GOT3 (cell line): ENCODE results near the gene ADAMTS4.
A peak's percentile ranks its signal among the peaks of the same experiment; 100 is the strongest.

Experiments used
- DNase-seq: peaks from one replicate; lab custom pipeline; 2025; ENCODE audit warnings: mixed read lengths; lab: John Stamatoyannopoulos, UW

Gene ADAMTS4

DNA sequence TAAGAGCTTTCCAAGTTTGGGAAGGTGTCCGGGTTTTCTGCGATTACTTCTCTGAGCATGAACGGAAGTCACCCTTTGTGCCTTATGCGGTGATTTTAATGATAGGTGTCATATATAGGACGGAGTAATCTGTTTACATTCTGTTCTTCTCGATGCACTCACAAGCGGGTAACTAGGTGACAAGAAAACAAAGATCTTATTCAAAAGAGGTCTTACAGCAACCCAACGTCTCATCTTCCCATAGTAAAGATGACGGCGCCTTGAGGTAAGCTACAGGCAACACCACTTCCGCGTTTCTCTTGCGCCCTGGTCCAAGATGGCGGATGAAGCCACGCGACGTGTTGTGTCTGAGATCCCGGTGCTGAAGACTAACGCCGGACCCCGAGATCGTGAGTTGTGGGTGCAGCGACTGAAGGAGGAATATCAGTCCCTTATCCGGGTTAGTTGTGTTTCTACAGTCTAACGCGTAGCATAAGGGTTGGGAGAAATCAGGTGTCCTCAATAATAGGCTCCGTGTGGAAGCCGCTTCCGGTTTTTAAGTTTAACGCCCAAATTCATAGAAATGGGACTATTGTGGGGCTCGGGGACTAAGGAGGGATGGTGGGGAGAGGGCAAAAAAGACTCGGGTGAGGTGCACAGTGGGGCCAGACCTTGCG, 45.0 kb downstream of the ADAMTS4 start, which contains the start of gene UFC1:
Gene UFC1 (plus strand): TSS at position 297 of the 656 bp plus-strand sequence. CDS start 20 bp downstream, at position 317.
- peak; percentile 44 for DNase-seq

DNA sequence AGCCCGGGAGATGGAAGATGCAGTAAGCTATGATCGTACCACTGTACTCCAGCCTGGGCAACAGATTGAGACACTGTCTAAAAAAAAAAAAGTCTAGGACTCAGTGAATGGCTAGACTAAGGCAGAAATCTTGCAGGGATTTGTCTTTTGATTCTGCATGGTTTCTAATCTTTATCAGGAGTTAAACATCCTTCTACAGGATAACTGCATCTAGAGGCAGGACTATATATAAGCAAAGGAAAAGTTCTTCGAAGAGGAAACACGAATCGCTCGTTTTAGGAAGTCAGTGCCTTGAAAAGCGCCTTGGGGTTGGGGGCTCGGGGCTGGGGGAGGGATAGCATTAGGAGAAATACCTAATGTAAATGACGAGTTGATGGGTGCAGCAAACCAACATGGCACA, 45.7 kb downstream of the ADAMTS4 start:
- no peak for DNase-seq

DNA sequence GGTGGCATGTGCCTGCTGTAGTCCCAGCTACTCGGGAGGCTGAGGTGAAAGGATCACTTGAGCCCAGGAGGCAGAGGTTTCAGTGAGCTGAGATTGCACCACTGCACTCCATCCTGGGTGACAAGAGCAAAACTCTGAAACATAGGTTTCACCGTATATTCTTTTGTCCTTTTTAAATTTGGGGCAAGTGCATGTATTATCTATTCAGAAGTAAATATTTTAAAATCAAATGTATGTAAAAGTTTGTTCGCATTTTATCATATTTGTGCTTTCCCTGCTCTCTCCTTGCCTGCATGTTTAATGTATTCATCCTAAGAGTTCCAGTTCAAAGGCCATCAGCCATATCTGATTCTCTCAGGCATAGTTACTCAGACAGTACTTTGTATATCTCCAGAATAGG, 53.0 kb downstream of the ADAMTS4 start:
- no peak for DNase-seq

DNA sequence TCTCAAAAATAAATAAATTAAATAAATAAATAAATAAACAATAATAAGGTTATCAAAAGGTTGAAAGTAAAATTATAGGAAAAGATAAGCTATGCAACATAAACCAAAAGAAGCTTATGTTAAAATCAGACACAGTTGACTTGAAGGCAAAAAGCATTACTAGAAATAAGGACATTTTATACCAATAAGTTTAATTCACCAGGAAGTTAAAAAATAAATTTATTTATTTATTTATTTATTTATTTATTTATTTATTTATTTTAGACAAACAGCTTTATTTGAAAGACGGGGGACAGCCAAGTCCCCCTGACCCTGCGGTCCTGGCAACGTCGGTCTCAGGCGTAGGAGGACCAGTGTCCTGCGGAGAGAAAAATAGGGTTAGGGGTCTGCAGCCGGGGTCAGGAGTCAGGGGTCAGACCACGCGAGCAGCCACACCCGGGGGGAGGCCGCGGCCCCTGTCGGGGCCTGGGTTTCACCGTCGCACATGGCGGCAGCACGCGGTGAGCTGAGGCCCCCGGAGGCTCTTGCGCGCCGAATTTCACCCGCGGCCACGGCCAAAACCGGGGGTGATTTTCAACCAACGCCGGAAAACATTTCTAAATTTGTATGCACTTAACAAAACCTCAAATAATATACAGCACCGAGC, 58.0 kb downstream of the ADAMTS4 start:
- no peak for DNase-seq

DNA sequence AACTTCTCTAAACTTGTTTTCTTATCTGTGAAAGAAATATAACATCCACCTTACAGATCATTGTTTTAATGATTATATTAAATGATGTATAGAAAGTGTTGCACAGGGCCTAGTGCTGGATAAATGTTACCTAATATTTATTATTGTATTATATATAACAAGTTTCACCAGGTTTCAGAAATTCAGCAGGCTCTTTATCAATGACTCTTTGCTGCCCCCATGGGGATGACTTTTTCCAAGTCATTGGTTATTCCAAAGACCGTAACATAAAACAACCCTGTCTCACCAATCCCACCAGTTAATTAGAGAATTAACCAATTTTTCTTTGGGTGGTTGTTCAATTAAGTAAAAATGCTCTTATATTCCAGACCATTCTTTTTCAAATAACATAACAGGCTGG, 59.1 kb downstream of the ADAMTS4 start:
- DNase-seq = no peak

DNA sequence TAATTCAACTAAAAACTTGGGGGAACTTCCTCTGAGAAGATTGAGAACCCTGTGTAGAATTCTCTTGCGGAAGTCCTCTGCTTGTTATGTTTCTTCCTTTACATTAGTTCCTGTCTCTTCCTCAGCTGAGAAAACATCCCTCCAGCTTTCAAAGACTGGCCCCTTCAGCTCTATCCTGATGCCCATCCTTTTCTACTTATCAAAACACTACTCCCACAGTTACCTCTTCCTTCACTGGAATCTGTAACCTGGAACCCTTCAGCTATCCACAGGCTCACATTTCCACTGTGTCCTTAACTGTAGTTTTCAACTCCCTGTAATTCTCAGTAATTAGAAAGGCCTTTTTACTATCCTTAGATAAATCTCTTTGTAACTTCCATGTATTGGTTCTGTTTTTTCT, 60.4 kb downstream of the ADAMTS4 start:
- DNase-seq = no peak

DNA sequence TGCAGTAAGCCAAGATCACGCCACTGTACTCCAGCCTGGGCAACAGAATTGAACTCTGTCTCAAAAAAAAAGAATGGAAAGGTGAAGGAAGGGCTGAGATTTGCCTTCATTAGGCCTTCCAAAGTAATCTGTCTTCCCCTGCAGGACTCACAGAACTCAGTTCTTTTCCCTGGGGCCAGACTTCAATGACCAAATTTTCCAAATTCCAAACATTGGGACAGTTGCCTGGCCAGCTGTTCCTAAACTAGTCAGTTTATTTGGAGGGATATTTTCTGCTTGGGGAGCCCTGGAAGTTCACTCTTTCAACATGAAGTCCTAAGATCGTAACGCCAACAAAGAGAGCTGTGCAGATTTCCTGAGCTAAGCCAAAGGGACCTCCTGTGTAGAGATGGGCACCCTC, 61.0 kb downstream of the ADAMTS4 start:
- DNase-seq = no peak
